ENCODE measurements around the gene CATSPER3. TPM values are rescaled to one million over a fixed set of nuclear protein-coding genes. Genes with fewer than 3 reads are reported as not detected.

CATSPER3 gene
- total RNA-seq, 2 experiments from 2014 or later: 0.56 TPM; not detected in 1

GRCh38 chr5:134958755-134959154 lies 9.0 kb upstream of the CATSPER3 start:
- POLR2A ChIA-PET: no interaction called here
- Histone ChIP-seq H3K27ac (ENCODE audit: low read depth in 1 of 2, low read length in 2 of 2) (no peak overlapping the region), H3K9me3 (ENCODE audit: control insufficient read depth in 1 of 2, insufficient read depth in 1 of 2, low read length in 2 of 2) (peaks cover 8 to 13% of the 10 kb centered on the region in 2 experiments), H3K4me1 (ENCODE audit: insufficient read depth, low read length) (peaks cover 5% of the 10 kb centered on the region), H3K27me3 (ENCODE audit: control insufficient read depth in 1 of 2, insufficient read depth in 2 of 2, low read length in 2 of 2) (no peaks in the 10 kb centered on the region), H3K36me3 (ENCODE audit: insufficient read depth, low read length) (peaks cover 12% of the 10 kb centered on the region), H3K4me3 (ENCODE audit: low read length) (no peak overlapping the region)
- Mint-ChIP-seq H3K4me1 (ENCODE audit: low read depth) (peaks cover 17% of the 10 kb centered on the region), H3K36me3 (ENCODE audit: low read depth) (peaks cover 40% of the 10 kb centered on the region), H3K27ac (no peak overlapping the region), H3K27me3 (no peaks in the 10 kb centered on the region), H3K4me3 (no peak overlapping the region), H3K9me3 (peaks cover 2% of the 10 kb centered on the region)
- ATAC-seq (ENCODE audit: poor library complexity) (no peak), DNase-seq (no peak)
- no peak for TF ChIP-seq CTCF (IDR thresholded peaks at IDR 0.05)
- CTCF ChIA-PET: no interaction called here
- intact Hi-C loops (cut with DNase I, micrococcal nuclease): no loop called here

GRCh38 chr5:134963098-134963497 lies 4.6 kb upstream of the CATSPER3 start:
- Mint-ChIP-seq H3K36me3 (ENCODE audit: low read depth) (peaks cover 34% of the 10 kb centered on the region), H3K4me3 (no peak overlapping the region), H3K27me3 (no peaks in the 10 kb centered on the region), H3K27ac (peak overlapping the region; percentile 93), H3K4me1 (ENCODE audit: low read depth) (peaks cover 42% of the 10 kb centered on the region), H3K9me3 (no peaks in the 10 kb centered on the region)
- H3K4me3 ChIP-seq (ENCODE audit: low read length): no peak overlapping the region
- peaks cover 19% of the 10 kb centered on the region for H3K4me1 ChIP-seq (ENCODE audit: insufficient read depth, low read length)
- ChIA-PET POLR2A (no interaction called here), CTCF (no interaction called here)
- intact Hi-C loops (cut with DNase I, micrococcal nuclease): loop anchor here in 1 of 2 experiments (10.0 kb wide), 1 partner anchor 232 kb away; no protein-coding TSS in a partner anchor
- H3K36me3 ChIP-seq (ENCODE audit: insufficient read depth, low read length): peaks cover 12% of the 10 kb centered on the region
- no peaks in the 10 kb centered on the region for H3K27me3 ChIP-seq (ENCODE audit: control insufficient read depth in 1 of 2, insufficient read depth in 2 of 2, low read length in 2 of 2)
- no peak overlapping the region for H3K27ac ChIP-seq (ENCODE audit: low read depth in 1 of 2, low read length in 2 of 2)
- DNase-seq: no peak
- TF ChIP-seq CTCF (IDR thresholded peaks at IDR 0.05): no peak
- no peaks in the 10 kb centered on the region for H3K9me3 ChIP-seq (ENCODE audit: control insufficient read depth in 1 of 2, insufficient read depth in 1 of 2, low read length in 2 of 2)
- no peak for ATAC-seq (ENCODE audit: poor library complexity)

GRCh38 chr5:134964359-134965270 lies 3.1 kb upstream of the CATSPER3 start:
- peaks cover 25% of the 10 kb centered on the region for H3K36me3 Mint-ChIP-seq (ENCODE audit: low read depth)
- ChIA-PET POLR2A (interaction anchor here (1.1 to 1.2 kb wide), 2 partner anchors 28 to 57 kb away, joined by 3 to 4 read pairs; no protein-coding TSS in a partner anchor), CTCF (interaction anchor here (1.2 kb wide), 1 partner anchor 60 kb away, joined by 4 read pairs; the partner anchor contains the start of gene PCBD2)
- H3K27me3 Mint-ChIP-seq: no peaks in the 10 kb centered on the region
- no peak overlapping the region for H3K4me3 ChIP-seq (ENCODE audit: low read length)
- peaks cover 39% of the 10 kb centered on the region for H3K4me1 Mint-ChIP-seq (ENCODE audit: low read depth)
- peaks cover 12% of the 10 kb centered on the region for H3K36me3 ChIP-seq (ENCODE audit: insufficient read depth, low read length)
- H3K27ac ChIP-seq (ENCODE audit: low read depth in 1 of 2, low read length in 2 of 2): peak overlapping the region; percentile 3 to 42
- no peaks in the 10 kb centered on the region for H3K27me3 ChIP-seq (ENCODE audit: control insufficient read depth in 1 of 2, insufficient read depth in 2 of 2, low read length in 2 of 2)
- H3K4me3 Mint-ChIP-seq: peak overlapping the region; percentile 53
- intact Hi-C loops (cut with DNase I, micrococcal nuclease): loop anchor here in 1 of 2 experiments (2.0 to 10.0 kb wide), 2 partner anchors 68 to 230 kb away; no protein-coding TSS in a partner anchor
- H3K27ac Mint-ChIP-seq: peak overlapping the region; percentile 93
- peaks cover 19% of the 10 kb centered on the region for H3K4me1 ChIP-seq (ENCODE audit: insufficient read depth, low read length)
- no peak for TF ChIP-seq CTCF (IDR thresholded peaks at IDR 0.05)
- DNase-seq: peak in 5 of 14 experiments; percentile 10 to 64 (median 53)
- H3K9me3 ChIP-seq (ENCODE audit: control insufficient read depth in 1 of 2, insufficient read depth in 1 of 2, low read length in 2 of 2): no peaks in the 10 kb centered on the region
- no peaks in the 10 kb centered on the region for H3K9me3 Mint-ChIP-seq
- peak; percentile 91 for ATAC-seq (ENCODE audit: poor library complexity)

All from CD4-positive, alpha-beta T cell (primary cell).